Transverse colon (tissue), 4 donors: ENCODE data around the gene TBC1D10B. TPM values are rescaled to one million over a fixed set of nuclear protein-coding genes. Genes with fewer than 3 reads are reported as not detected.

Source experiments
- DNase-seq: peaks from one replicate; pipeline ENCODE4 v3.0.0-alpha.2; 2019
- H3K27ac ChIP-seq, 4 donors: fragments of 200-600 bp; sonication (generic); 2 replicates each; pipeline ENCODE4 v1.5.1; 2016 to 2018; ENCODE audit warnings: inconsistent platforms in 4 of 4
- H3K27me3 ChIP-seq: fragments of 200-600 bp; sonication (generic); 2 replicates; pipeline ENCODE4 v1.5.1; 2017; ENCODE audit warnings: inconsistent platforms
- H3K36me3 ChIP-seq, 4 donors: fragments of 200-600 bp; sonication (generic); 2 replicates each; pipeline ENCODE4 v1.5.1; 2017 to 2019; ENCODE audit warnings: inconsistent platforms in 4 of 4
- H3K4me1 ChIP-seq, 4 donors: fragments of 200-600 bp; sonication (generic); 2 replicates each; pipeline ENCODE4 v1.5.1; 2017 to 2020; ENCODE audit warnings: inconsistent platforms in 4 of 4
- H3K4me3 ChIP-seq, 4 donors: fragments of 200-600 bp; sonication (generic); 1 replicate in 1 of 4; 2 replicates in 3 of 4; pipeline versions ENCODE4 v1.5.1 to v1.6.1; 2017 to 2019; ENCODE audit warnings: inconsistent platforms in 4 of 4
- H3K9me3 ChIP-seq, 2 donors: fragments of 200-600 bp; sonication (generic); 2 replicates each; pipeline ENCODE4 v1.5.1; 2017 to 2019; ENCODE audit warnings: inconsistent platforms in 2 of 2
- CTCF ChIP-seq, 5 experiments: fragments of 200-600 bp in 3 of 5; fragments of 450-650 bp in 2 of 5; sonication (generic) in 3 of 5; IDR thresholded peaks; 1 replicate in 2 of 5; 2 replicates in 3 of 5; pipeline ENCODE4 v1.5.1; 2016 to 2017; ENCODE audit warnings: antibody characterized with exemption in 5 of 5, inconsistent platforms in 3 of 5, mild to moderate bottlenecking in 2 of 5, moderate library complexity in 1 of 5
- EP300 ChIP-seq: sonication (generic); formaldehyde crosslinking; IDR thresholded peaks from one replicate; pipeline ENCODE4 v1.6.1; 2017; ENCODE audit warnings: antibody characterized with exemption, low read depth
- POLR2A ChIP-seq: fragments of 450-650 bp; IDR thresholded peaks from one replicate; pipeline ENCODE4 v1.6.1; 2016; ENCODE audit warnings: antibody characterized with exemption, mild to moderate bottlenecking, moderate library complexity
- POLR2AphosphoS5 ChIP-seq, 3 donors: sonication (generic); formaldehyde crosslinking; IDR thresholded peaks; one replicate each; pipeline ENCODE4 v1.6.1; 2016; ENCODE audit warnings: antibody characterized with exemption in 3 of 3
- WGBS, 2 donors: methylation state at CpG; one replicate each; pipeline ENCODE4 v1.1.5; 2018; ENCODE audit warnings: low coverage in 1 of 2; 5-methylcytosine and 5-hydroxymethylcytosine counted together
- in situ Hi-C, 4 donors: fragments of 200-750 bp; cut with MboI; loops; one replicate each; pipeline versions ENCODE4 v1.15.0 to v1.15.1; 2017; ENCODE audit warnings: low sequenced_read_pairs in 3 of 4, low pct_ligation_motif_present in 1 of 4, low pct_unique_long_range_greater_than_20kb in 1 of 4
- intact Hi-C: fragments of 100-400 bp; cut with DNase I; formaldehyde crosslinking; loops from one replicate; pipeline ENCODE4 v1.15.1; 2023; ENCODE audit warnings: low total_unique reads
- total RNA-seq, 4 donors: library from RNA; depleted of rRNA; stranded (reverse); fragments of >200 nt; gene quantifications; one replicate each; pipeline ENCODE4 v1.1.0, GENCODE V29; 2016

TBC1D10B gene
- total RNA-seq, 4 donors from 2014 or later: 32.5 to 62.9 (median 40.3) TPM

- Histone ChIP-seq H3K4me1 (peaks cover 11 to 41% (median 33%) of the 10 kb centered on the region in 4 donors), H3K27ac (peak overlapping the region; percentile 85 to 92 (median 88)), H3K4me3 (peak overlapping the region in 3 of 4 donors; percentile 96 to 98 (median 98)), H3K27me3 (no peaks in the 10 kb centered on the region), H3K9me3 (no peaks in the 10 kb centered on the region), H3K36me3 (peaks cover 0 to 11% (median 5%) of the 10 kb centered on the region in 4 donors)
- no peak for DNase-seq
- WGBS, 2 donors: 54 to 59% methylated on average over 8 to 10 of the region's 10 CpGs
- TF ChIP-seq CTCF (IDR thresholded peaks at IDR 0.05) (no peak), POLR2AphosphoS5 (IDR thresholded peaks at IDR 0.05) (no peak), POLR2A (no peak), EP300 (no peak)
- intact Hi-C loops (no loop called here), in situ Hi-C loops (no loop called here)
These were observed 2.8 kb downstream of the TBC1D10B start for GRCh38 chr16:30367349-30368009.

- intact Hi-C loops: no loop called here
- 85 to 90% methylated on average over 2 to 4 of the region's 4 CpGs for WGBS, 2 donors
- Histone ChIP-seq H3K4me1 (peaks cover 11 to 39% (median 32%) of the 10 kb centered on the region in 4 donors), H3K4me3 (no peak overlapping the region), H3K27me3 (no peaks in the 10 kb centered on the region), H3K9me3 (no peaks in the 10 kb centered on the region), H3K36me3 (peaks cover 0 to 14% (median 6%) of the 10 kb centered on the region in 4 donors), H3K27ac (no peak overlapping the region)
- in situ Hi-C loops: no loop called here
- no peak for TF ChIP-seq POLR2AphosphoS5 (IDR thresholded peaks at IDR 0.05)
- TF ChIP-seq POLR2A: no peak
- no peak for TF ChIP-seq CTCF (IDR thresholded peaks at IDR 0.05)
- no peak for TF ChIP-seq EP300
- DNase-seq: no peak
These were observed 3.8 kb downstream of the TBC1D10B start for GRCh38 chr16:30366511-30366910.

GRCh38 chr16:30365200-30365599 lies 5.1 kb downstream of the TBC1D10B start:
- TF ChIP-seq POLR2A (no peak), CTCF (IDR thresholded peaks at IDR 0.05) (no peak), EP300 (no peak), POLR2AphosphoS5 (IDR thresholded peaks at IDR 0.05) (no peak)
- in situ Hi-C loops (no loop called here), intact Hi-C loops (no loop called here)
- 82 to 85% methylated on average over 2 to 10 of the region's 10 CpGs for WGBS, 2 donors
- peaks cover 0 to 14% (median 6%) of the 10 kb centered on the region in 4 donors for H3K36me3 ChIP-seq
- H3K9me3 ChIP-seq: no peaks in the 10 kb centered on the region
- no peak overlapping the region for H3K27ac ChIP-seq
- H3K27me3 ChIP-seq: no peaks in the 10 kb centered on the region
- peaks cover 11 to 35% (median 28%) of the 10 kb centered on the region in 4 donors for H3K4me1 ChIP-seq
- no peak for DNase-seq
- H3K4me3 ChIP-seq: no peak overlapping the region

GRCh38 chr16:30361180-30361579 lies 9.1 kb downstream of the TBC1D10B start:
- Histone ChIP-seq H3K27ac (no peak overlapping the region), H3K27me3 (no peaks in the 10 kb centered on the region), H3K9me3 (no peaks in the 10 kb centered on the region), H3K4me3 (no peak overlapping the region), H3K36me3 (peaks cover 0 to 19% (median 7%) of the 10 kb centered on the region in 4 donors), H3K4me1 (peaks cover 4 to 13% (median 7%) of the 10 kb centered on the region in 4 donors)
- in situ Hi-C loops (no loop called here), intact Hi-C loops (no loop called here)
- DNase-seq: no peak
- TF ChIP-seq CTCF (IDR thresholded peaks at IDR 0.05): no peak
- no peak for TF ChIP-seq EP300
- TF ChIP-seq POLR2A: no peak
- no peak for TF ChIP-seq POLR2AphosphoS5 (IDR thresholded peaks at IDR 0.05)
- 96 to 98% methylated on average over 6 to 7 of the region's 7 CpGs for WGBS, 2 donors
